Fibroblast of pulmonary artery (primary cell): ENCODE measurements around the gene XDH.

Experiments used
- DNase-seq: peaks from one replicate; pipeline ENCODE4 v3.0.0-alpha.2; 2010; ENCODE audit warnings: low read depth
- H3K4me3 ChIP-seq: replicated peaks from 2 replicates; pipeline ENCODE4 v1.5.1; 2011; ENCODE audit warnings: low read depth, mild to moderate bottlenecking, control low read depth, low read length, moderate library complexity
- TF ChIP-seq, protein P1 (sequence below): IDR thresholded peaks from 2 replicates; pipeline ENCODE4 v1.5.1; 2011; ENCODE audit warnings: mild to moderate bottlenecking, control low read depth, low read length, inconsistent platforms; ENCODE audit errors: missing control alignments

The XDH gene

DNA sequence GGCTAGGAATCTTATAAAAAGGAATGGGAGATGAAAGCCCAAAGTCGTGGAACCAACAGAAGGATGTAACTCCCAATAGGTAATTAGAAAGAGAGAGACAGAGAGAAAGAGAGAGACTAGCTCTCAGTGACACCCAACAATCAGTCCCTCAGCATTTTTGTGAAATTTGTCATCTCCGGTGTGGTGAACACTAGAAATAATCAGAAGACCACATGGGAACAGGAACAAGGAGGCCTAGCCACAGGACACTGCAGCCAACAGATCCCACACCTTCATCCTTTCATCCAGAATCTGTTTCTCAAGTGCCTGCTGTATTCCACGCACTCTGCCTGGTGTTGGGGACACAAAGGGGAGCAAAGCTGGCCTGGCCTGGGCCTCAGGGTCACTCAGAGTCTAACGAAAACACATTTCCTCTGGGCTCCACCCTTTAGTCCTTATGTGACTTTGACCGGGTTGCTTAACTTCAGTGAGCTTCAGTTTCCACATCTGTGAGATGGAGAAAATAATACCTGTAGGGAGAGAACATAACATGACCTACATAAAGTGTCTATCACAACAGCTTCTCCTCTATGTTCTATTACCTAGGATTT is 127.5 kb downstream of the XDH start:
- DNase-seq: peak; percentile 23

GRCh38 chr2:31286230-31286629 is 128.3 kb downstream of the XDH start:
- peak; percentile 57 for DNase-seq
- TF ChIP-seq, protein P1, sequence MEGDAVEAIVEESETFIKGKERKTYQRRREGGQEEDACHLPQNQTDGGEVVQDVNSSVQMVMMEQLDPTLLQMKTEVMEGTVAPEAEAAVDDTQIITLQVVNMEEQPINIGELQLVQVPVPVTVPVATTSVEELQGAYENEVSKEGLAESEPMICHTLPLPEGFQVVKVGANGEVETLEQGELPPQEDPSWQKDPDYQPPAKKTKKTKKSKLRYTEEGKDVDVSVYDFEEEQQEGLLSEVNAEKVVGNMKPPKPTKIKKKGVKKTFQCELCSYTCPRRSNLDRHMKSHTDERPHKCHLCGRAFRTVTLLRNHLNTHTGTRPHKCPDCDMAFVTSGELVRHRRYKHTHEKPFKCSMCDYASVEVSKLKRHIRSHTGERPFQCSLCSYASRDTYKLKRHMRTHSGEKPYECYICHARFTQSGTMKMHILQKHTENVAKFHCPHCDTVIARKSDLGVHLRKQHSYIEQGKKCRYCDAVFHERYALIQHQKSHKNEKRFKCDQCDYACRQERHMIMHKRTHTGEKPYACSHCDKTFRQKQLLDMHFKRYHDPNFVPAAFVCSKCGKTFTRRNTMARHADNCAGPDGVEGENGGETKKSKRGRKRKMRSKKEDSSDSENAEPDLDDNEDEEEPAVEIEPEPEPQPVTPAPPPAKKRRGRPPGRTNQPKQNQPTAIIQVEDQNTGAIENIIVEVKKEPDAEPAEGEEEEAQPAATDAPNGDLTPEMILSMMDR: no peak
- H3K4me3 ChIP-seq: no peak overlapping the region

More for the DNA sequence above, 127.5 kb downstream of the XDH start:
- no peak overlapping the region for H3K4me3 ChIP-seq
- TF ChIP-seq, protein P1: no peak
